OCI-M2 (cell line): ENCODE results near the gene ACTMAP.

Source experiments
- DNase-seq: peaks from one replicate; lab custom pipeline; 2025; ENCODE audit not compliant: unreplicated experiment; lab: John Stamatoyannopoulos, UW

ACTMAP gene

DNA sequence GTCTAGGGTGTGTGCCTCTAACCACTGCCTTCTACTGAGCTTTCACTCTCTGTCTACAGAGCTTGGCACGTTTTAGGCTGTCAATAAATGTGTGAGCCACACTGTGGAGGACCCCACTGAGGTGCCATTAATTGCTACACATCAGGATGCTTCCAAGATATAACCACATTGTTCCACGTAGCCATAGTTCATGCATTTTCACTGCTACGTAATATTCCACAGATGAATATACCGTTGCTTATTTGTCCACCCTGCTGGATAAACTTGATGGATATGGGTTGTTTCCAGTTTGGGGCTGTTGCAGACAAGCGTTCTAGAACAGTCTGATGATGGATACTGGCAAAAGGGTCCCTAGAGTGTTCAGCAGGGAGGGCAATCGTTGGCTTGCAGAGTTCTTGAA lies 48.5 kb downstream of the ACTMAP start:
- DNase-seq, result no peak

- no peak for DNase-seq
Measured at GRCh38 chr19:40700083-40700482, 50.2 kb downstream of the ACTMAP start.

- no peak for DNase-seq
Measured at GRCh38 chr19:40697007-40697406, 53.3 kb downstream of the ACTMAP start.

DNA sequence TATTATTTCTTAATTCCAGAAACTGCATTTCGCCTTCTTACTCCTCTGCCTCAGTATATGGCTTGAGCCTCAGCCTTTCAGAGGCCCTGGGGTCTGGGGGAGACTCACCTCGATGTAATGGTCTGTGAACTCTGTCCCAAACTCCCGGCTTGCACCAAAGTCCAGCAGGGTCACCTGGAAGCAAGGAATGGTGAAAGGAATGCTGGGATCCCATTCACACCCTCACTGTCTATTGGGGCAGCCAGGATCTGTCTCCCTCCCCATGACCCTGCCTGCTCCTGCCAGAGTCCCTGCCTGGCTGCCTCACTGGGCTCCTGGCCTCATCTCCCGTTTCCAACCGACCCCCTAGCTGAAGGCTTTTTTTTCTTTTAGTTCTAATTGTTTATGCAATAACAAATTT lies 54.4 kb downstream of the ACTMAP start:
- no peak for DNase-seq

GRCh38 chr19:40693896-40694295 lies 56.4 kb downstream of the ACTMAP start:
- no peak for DNase-seq

DNA sequence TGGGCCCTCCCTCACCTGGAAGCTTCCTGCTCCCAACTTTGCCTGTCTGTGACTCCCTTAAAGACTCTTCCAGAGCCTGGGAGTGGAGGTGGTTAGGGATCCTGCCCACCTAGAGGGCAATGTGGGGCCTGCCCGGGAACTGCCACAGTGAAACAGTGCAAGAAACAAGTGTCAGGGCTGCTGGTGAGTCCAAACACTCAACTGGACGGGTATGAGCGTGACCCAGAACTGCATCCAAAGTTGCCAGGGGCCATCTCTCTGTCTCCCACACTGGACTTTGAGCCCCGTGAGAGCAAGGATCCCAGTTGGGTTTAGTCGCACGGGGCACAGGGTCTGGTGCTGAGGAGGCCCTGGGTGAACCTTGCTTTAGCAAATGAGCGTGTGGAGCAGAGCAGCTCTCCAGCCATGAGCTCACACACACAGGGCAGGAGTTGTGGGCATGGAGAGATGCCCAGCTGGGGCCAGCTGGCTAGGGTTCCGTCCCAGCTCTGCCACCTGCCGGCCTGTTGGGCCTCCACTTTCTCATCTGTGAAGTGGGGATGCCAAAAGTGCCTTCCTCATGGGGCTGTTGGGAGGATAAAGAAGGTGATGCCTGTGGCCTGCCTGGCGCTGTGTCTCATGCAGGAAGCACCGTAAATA lies 57.0 kb downstream of the ACTMAP start:
- DNase-seq, result no peak

DNA sequence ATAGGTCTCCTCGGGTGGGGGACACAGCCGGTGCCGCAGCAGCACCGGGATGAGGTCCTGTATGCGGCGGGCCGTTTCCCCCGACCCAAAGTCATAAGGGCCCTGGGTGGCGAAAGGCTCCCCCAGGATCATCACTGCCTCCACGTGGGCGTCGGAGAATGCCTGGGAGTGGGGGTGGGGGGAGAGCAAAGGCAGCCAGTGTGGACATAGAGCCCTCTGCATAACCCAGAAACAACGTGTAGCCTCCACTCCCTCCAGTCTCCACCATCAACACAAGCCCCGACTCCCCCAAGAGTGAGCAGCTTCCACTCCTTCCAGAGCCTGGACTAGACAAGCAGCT lies 58.1 kb downstream of the ACTMAP start:
- DNase-seq, result no peak

DNA sequence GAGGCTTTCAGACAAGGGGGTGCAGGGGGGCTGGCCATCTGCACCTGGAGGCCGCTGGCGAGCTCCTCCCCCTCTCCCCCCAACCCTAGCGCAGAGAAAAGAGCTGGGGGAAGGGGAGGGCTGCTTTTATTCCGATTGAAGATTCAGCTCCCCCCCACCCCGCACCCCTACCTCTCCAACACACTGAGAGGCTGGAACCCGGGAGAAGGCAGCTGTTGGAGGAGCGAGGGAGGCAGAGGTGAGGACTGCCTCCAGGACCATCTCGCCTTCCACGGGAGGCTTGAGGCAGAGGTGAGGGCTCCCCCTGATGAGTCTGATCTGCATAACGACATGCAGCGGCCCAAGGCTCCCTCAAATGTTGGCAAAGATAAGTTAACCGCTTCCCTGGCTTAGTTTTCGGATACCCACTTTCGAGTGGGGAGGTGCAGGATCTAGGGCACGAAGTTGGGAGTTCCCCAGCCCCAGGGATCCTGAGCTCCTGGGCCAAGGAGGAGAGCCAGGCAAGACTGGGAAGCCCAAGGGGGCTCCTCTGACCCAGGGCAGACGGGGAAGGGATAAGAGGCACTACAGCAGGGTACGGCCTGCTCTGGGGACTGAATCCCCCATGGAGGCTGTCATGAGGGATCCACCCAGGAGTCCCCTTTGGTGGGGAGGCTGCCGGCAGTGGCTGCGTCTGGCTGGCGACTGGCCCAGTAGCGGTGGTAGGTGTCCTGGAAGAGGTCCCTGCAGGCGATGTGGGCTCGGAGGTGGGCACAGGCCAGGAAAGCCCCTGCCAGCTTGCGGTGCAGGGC lies 58.7 kb downstream of the ACTMAP start:
- DNase-seq, result no peak
